IMR-90 (cell line): Measurements from ENCODE around the gene ITSN2. TPM values are rescaled to one million over a fixed set of nuclear protein-coding genes. Genes with fewer than 3 reads are reported as not detected.

Source experiments
- ATAC-seq: fragments of 200-7000 bp; cut with Tn5 transposase; 2 replicates; pipeline ENCODE4 v1.9.1; 2020; ENCODE audit warnings: low read depth, mild to moderate bottlenecking, moderate library complexity
- BruUV-seq: library from RNA; stranded (reverse); fragments of 400-500 nt; replicated peaks from 2 replicates; lab custom pipeline; 2021; lab: Mats Ljungman, UMichigan
- CTCF ChIA-PET: fragments of 300-600 bp; formaldehyde crosslinking; extraction: SDS; loops from one replicate; lab custom pipeline; 2021; ENCODE audit warnings: antibody characterized with exemption; lab: Yijun Ruan, JAX
- POLR2A ChIA-PET: fragments of 300-600 bp; sonication (Branson Sonifier 250); formaldehyde crosslinking; loops from one replicate; lab custom pipeline; 2022; ENCODE audit warnings: antibody characterized with exemption; ENCODE audit not compliant: unreplicated experiment; lab: Charles Lee
- DNase-seq: peaks from one replicate; pipeline ENCODE4 v3.0.0; 2013
- H2AFZ ChIP-seq: replicated peaks from 2 replicates; pipeline ENCODE3; 2013; ENCODE audit warnings: low read length, mild to moderate bottlenecking; ENCODE audit not compliant: poor library complexity
- H2AK5ac ChIP-seq: 2 replicates; pipeline ENCODE4 v1.6.1; 2013; ENCODE audit warnings: low read depth, low read length, inconsistent platforms
- H2AK9ac ChIP-seq: replicated peaks from 2 replicates; pipeline ENCODE3; 2013; ENCODE audit warnings: mild to moderate bottlenecking, low read depth, low read length, moderate library complexity; ENCODE audit not compliant: poor library complexity
- H2BK120ac ChIP-seq: 2 replicates; pipeline ENCODE4 v1.6.1; 2013; ENCODE audit warnings: low read depth, low read length, inconsistent platforms
- H2BK15ac ChIP-seq: 3 replicates; pipeline ENCODE4 v1.6.1; 2013; ENCODE audit warnings: low read depth, low read length, inconsistent platforms
- H2BK20ac ChIP-seq: 2 replicates; pipeline ENCODE4 v1.6.1; 2013; ENCODE audit warnings: low read depth, mild to moderate bottlenecking, inconsistent platforms, low read length, moderate library complexity
- H2BK5ac ChIP-seq: 2 replicates; pipeline ENCODE4 v1.6.1; 2013; ENCODE audit warnings: mild to moderate bottlenecking, low read depth, low read length, inconsistent platforms; ENCODE audit not compliant: poor library complexity, severe bottlenecking
- H3K14ac ChIP-seq: replicated peaks from 2 replicates; pipeline ENCODE4 v1.6.1; 2013; ENCODE audit warnings: low read depth, low read length, inconsistent platforms
- H3K18ac ChIP-seq: 2 replicates; pipeline ENCODE4 v1.6.1; 2013; ENCODE audit warnings: low read depth, low read length, control low read depth
- H3K23ac ChIP-seq: 2 replicates; pipeline ENCODE4 v1.6.1; 2013; ENCODE audit warnings: low read depth, low read length, inconsistent platforms
- H3K27ac ChIP-seq: 2 replicates; pipeline ENCODE4 v1.5.1; 2013; ENCODE audit warnings: mild to moderate bottlenecking, control low read depth, low read length; ENCODE audit not compliant: insufficient read depth
- H3K27me3 ChIP-seq: 2 replicates; pipeline ENCODE4 v1.6.1; 2013; ENCODE audit warnings: low read length; ENCODE audit not compliant: control insufficient read depth, insufficient read depth
- H3K36me3 ChIP-seq: 2 replicates; pipeline ENCODE4 v1.6.1; 2013; ENCODE audit warnings: low read length, mixed read lengths; ENCODE audit not compliant: control insufficient read depth, insufficient read depth
- H3K4ac ChIP-seq: 2 replicates; pipeline ENCODE4 v1.6.1; 2013; ENCODE audit warnings: low read depth, low read length, inconsistent platforms
- H3K4me1 ChIP-seq: 2 replicates; pipeline ENCODE4 v1.6.1; 2013; ENCODE audit warnings: low read length, mixed read lengths; ENCODE audit not compliant: control insufficient read depth, insufficient read depth
- H3K4me2 ChIP-seq: 2 replicates; pipeline ENCODE4 v1.6.1; 2013; ENCODE audit warnings: low read depth, mild to moderate bottlenecking, control low read depth, low read length, moderate library complexity
- H3K4me3 ChIP-seq: 2 replicates; pipeline ENCODE4 v1.5.1; 2013; ENCODE audit warnings: low read depth, mild to moderate bottlenecking, control low read depth, low read length, moderate library complexity; ENCODE audit not compliant: insufficient read depth
- H3K56ac ChIP-seq: 2 replicates; pipeline ENCODE4 v1.6.1; 2013; ENCODE audit warnings: low read length, inconsistent platforms; ENCODE audit not compliant: insufficient read depth; ENCODE audit errors: extremely low read depth
- H3K79me1 ChIP-seq, 2 experiments: 2 replicates each; pipeline ENCODE4 v1.6.1; 2013; ENCODE audit warnings: low read length in 2 of 2, inconsistent platforms in 1 of 2, low read depth in 1 of 2
- H3K9ac ChIP-seq: 2 replicates; pipeline ENCODE4 v1.6.1; 2013; ENCODE audit warnings: low read depth, low read length, control low read depth
- H3K9me1 ChIP-seq: 2 replicates; pipeline ENCODE4 v1.6.1; 2013; ENCODE audit warnings: low read length, inconsistent platforms; ENCODE audit not compliant: insufficient read depth
- H3K9me3 ChIP-seq: 2 replicates; pipeline ENCODE4 v1.6.1; 2013; ENCODE audit warnings: low read length; ENCODE audit not compliant: control insufficient read depth, insufficient read depth
- H4K20me1 ChIP-seq: 2 replicates; pipeline ENCODE4 v1.6.1; 2013; ENCODE audit warnings: low read length, inconsistent platforms; ENCODE audit not compliant: insufficient read depth
- H4K5ac ChIP-seq: 2 replicates; pipeline ENCODE4 v1.6.1; 2013; ENCODE audit warnings: mild to moderate bottlenecking, low read depth, low read length, control low read depth
- H4K8ac ChIP-seq, 2 experiments: 2 replicates each; pipeline ENCODE4 v1.6.1; 2013; ENCODE audit warnings: low read depth in 2 of 2, low read length in 2 of 2, control low read depth in 1 of 2, inconsistent platforms in 1 of 2
- H4K91ac ChIP-seq: 2 replicates; pipeline ENCODE4 v1.6.1; 2013; ENCODE audit warnings: low read depth, low read length, inconsistent platforms; ENCODE audit not compliant: insufficient read depth
- BHLHE40 ChIP-seq: fragments of 150-350 bp; IDR thresholded peaks from 2 replicates; pipeline ENCODE4 v1.6.1; 2016; ENCODE audit warnings: mild to moderate bottlenecking, low read depth, low read length
- CEBPB ChIP-seq: IDR thresholded peaks from 2 replicates; pipeline ENCODE4 v1.6.1; 2012; ENCODE audit warnings: low read depth, low read length, improper control_type of control experiment
- CHD1 ChIP-seq: IDR thresholded peaks from 2 replicates; pipeline ENCODE4 v1.6.1; 2012; ENCODE audit warnings: low read depth, low read length, improper control_type of control experiment
- ELK1 ChIP-seq: fragments of 150-350 bp; IDR thresholded peaks from 2 replicates; pipeline ENCODE4 v1.6.1; 2016; ENCODE audit warnings: low read depth, mild to moderate bottlenecking, low read length, moderate library complexity, borderline replicate concordance
- MAZ ChIP-seq: IDR thresholded peaks from 2 replicates; pipeline ENCODE4 v1.6.1; 2012; ENCODE audit warnings: low read depth, mild to moderate bottlenecking, low read length, improper control_type of control experiment, moderate library complexity, borderline replicate concordance
- NFE2L2 ChIP-seq: fragments of 150-350 bp; IDR thresholded peaks from 2 replicates; pipeline ENCODE4 v1.6.1; 2016; ENCODE audit warnings: low read depth, mild to moderate bottlenecking, low read length
- POLR2A ChIP-seq: IDR thresholded peaks from 2 replicates; pipeline ENCODE4 v1.6.1; 2012; ENCODE audit warnings: mild to moderate bottlenecking, low read depth, low read length
- RAD21 ChIP-seq: IDR thresholded peaks from 2 replicates; pipeline ENCODE4 v1.6.1; 2012; ENCODE audit warnings: low read length, improper control_type of control experiment
- RCOR1 ChIP-seq: IDR thresholded peaks from 2 replicates; pipeline ENCODE4 v1.6.1; 2012; ENCODE audit warnings: mild to moderate bottlenecking, low read length, improper control_type of control experiment; ENCODE audit not compliant: insufficient replicate concordance
- RFX5 ChIP-seq: IDR thresholded peaks from 2 replicates; pipeline ENCODE4 v1.8.0; 2012; ENCODE audit warnings: low read depth, mild to moderate bottlenecking, low read length, moderate library complexity
- SMC3 ChIP-seq: fragments of 150-350 bp; IDR thresholded peaks from 2 replicates; pipeline ENCODE4 v1.6.1; 2016; ENCODE audit warnings: low read depth, mild to moderate bottlenecking, antibody characterized with exemption, low read length, moderate library complexity
- WGBS, 2 experiments: methylation state at CpG; one replicate each; pipeline versions ENCODE4 v1.1.5 to v1.1.7; 2013; ENCODE audit warnings: missing lambda C conversion rate in 2 of 2; ENCODE audit not compliant: insufficient read length in 1 of 2; ENCODE audit errors: extremely low coverage in 2 of 2; 5-methylcytosine and 5-hydroxymethylcytosine counted together
- dilution Hi-C: fragments of 300-500 bp; cut with HindIII; formaldehyde crosslinking; loops from one replicate; pipeline ENCODE4 v1.14.3; 2018; ENCODE audit warnings: low sequenced_read_pairs; ENCODE audit not compliant: unreplicated experiment
- in situ Hi-C: fragments of 300-500 bp; cut with MboI; formaldehyde crosslinking; loops from 3 replicates; pipeline ENCODE4 v1.14.3; 2019; ENCODE audit warnings: low sequenced_read_pairs, inconsistent platforms, mixed read lengths
- intact Hi-C: fragments of 100-400 bp; cut with micrococcal nuclease; formaldehyde crosslinking; loops from 2 replicates; pipeline ENCODE4 v1.10.0; 2022
- polyA plus RNA-seq, 3 experiments: library from polyadenylated mRNA; depleted of rRNA; stranded (reverse); fragments of >200 nt; gene quantifications; 2 replicates each; pipeline ENCODE4 v1.2.3, GENCODE V29; 2012; ENCODE audit warnings: low replicate concordance in 1 of 3
- total RNA-seq: library from RNA; depleted of rRNA; stranded (reverse); fragments of >200 nt; gene quantifications from 2 replicates; pipeline ENCODE4 v1.2.3, GENCODE V29; 2012
- TF ChIP-seq, protein P1 (sequence below): fragments of 150-350 bp; IDR thresholded peaks from 2 replicates; pipeline ENCODE4 v1.6.1; 2017; ENCODE audit warnings: mild to moderate bottlenecking, antibody characterized with exemption, low read length, low read depth
- TF ChIP-seq, protein P2 (sequence below): conservative IDR thresholded peaks from 2 replicates; pipeline ENCODE4 v1.5.1; 2012; ENCODE audit warnings: mild to moderate bottlenecking, low read depth, low read length, improper control_type of control experiment

Gene ITSN2
- total and polyA plus RNA-seq, 2 of the 4 experiments (the other 2 are of a cell fraction), result 10.7 to 17.2 TPM

GRCh38 chr2:24211408-24211807, 148.9 kb downstream of the ITSN2 start:
- Histone ChIP-seq H3K9me1 (no peaks in the 10 kb centered on the region), H4K20me1 (no peaks in the 10 kb centered on the region), H2BK5ac (no peak overlapping the region), H3K27ac (no peak overlapping the region), H2AK9ac (no peak overlapping the region), H2BK20ac (no peak overlapping the region), H4K8ac (no peak overlapping the region), H2AFZ (no peak overlapping the region), H3K79me1 (no peaks in the 10 kb centered on the region), H3K9me3 (no peaks in the 10 kb centered on the region), H3K4ac (no peak overlapping the region), H4K91ac (no peak overlapping the region), H3K4me3 (no peak overlapping the region), H3K4me1 (no peaks in the 10 kb centered on the region), H3K4me2 (no peak overlapping the region), H3K14ac (no peak overlapping the region), H4K5ac (no peak overlapping the region), H3K36me3 (peaks cover 34% of the 10 kb centered on the region), H3K18ac (no peak overlapping the region), H3K9ac (no peak overlapping the region), H2BK15ac (no peak overlapping the region), H3K23ac (no peak overlapping the region), H2BK120ac (no peak overlapping the region), H3K56ac (no peak overlapping the region), H3K27me3 (no peaks in the 10 kb centered on the region), H2AK5ac (no peak overlapping the region)
- dilution Hi-C loops (no loop called here), intact Hi-C loops (no loop called here), in situ Hi-C loops (no loop called here)
- ATAC-seq (no peak), DNase-seq (no peak)
- POLR2A ChIA-PET, result no interaction called here
- no peak for TF ChIP-seq RCOR1
- TF ChIP-seq SMC3, result no peak
- no peak for TF ChIP-seq ELK1
- TF ChIP-seq CEBPB, result no peak
- TF ChIP-seq, protein P1, sequence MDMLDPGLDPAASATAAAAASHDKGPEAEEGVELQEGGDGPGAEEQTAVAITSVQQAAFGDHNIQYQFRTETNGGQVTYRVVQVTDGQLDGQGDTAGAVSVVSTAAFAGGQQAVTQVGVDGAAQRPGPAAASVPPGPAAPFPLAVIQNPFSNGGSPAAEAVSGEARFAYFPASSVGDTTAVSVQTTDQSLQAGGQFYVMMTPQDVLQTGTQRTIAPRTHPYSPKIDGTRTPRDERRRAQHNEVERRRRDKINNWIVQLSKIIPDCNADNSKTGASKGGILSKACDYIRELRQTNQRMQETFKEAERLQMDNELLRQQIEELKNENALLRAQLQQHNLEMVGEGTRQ, result no peak
- no peak for TF ChIP-seq RAD21
- TF ChIP-seq, protein P2, sequence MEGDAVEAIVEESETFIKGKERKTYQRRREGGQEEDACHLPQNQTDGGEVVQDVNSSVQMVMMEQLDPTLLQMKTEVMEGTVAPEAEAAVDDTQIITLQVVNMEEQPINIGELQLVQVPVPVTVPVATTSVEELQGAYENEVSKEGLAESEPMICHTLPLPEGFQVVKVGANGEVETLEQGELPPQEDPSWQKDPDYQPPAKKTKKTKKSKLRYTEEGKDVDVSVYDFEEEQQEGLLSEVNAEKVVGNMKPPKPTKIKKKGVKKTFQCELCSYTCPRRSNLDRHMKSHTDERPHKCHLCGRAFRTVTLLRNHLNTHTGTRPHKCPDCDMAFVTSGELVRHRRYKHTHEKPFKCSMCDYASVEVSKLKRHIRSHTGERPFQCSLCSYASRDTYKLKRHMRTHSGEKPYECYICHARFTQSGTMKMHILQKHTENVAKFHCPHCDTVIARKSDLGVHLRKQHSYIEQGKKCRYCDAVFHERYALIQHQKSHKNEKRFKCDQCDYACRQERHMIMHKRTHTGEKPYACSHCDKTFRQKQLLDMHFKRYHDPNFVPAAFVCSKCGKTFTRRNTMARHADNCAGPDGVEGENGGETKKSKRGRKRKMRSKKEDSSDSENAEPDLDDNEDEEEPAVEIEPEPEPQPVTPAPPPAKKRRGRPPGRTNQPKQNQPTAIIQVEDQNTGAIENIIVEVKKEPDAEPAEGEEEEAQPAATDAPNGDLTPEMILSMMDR, result no peak
- TF ChIP-seq BHLHE40, result no peak
- no peak for TF ChIP-seq MAZ
- TF ChIP-seq NFE2L2, result no peak
- TF ChIP-seq CHD1, result no peak
- TF ChIP-seq RFX5, result no peak
- no peak for TF ChIP-seq POLR2A
- WGBS, 2 experiments, result 59% methylated on average over 2 of the region's 7 CpGs; no CpG with 5 or more reads in 1 of the 2 experiments
- CTCF ChIA-PET, result no interaction called here
- BruUV-seq, result no TSS peak
